ENCODE data around the gene KRTAP1-3.

KRTAP1-3 gene

DNA sequence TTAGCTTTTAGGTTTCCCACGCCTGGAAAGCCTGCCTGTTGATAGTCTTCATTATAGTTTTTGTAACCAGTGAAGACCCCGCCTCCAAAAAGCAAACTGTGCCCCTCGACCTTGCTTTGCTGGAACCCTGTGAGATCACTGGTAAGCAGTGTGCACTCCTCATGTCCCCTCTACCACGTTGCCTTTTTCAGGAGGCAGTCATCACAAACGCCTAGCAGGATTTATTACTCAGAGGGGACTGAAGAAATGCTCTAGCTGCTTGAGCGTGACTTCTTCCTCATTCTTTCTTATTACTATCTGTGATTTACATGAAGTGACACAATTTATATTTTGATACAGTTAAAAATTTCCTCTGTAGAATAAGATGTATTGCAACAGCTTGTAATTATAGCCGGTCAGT is 19.2 kb downstream of the KRTAP1-3 start:
- Histone ChIP-seq H4K20me1 (ENCODE audit: insufficient read depth) (no peaks in the 10 kb centered on the region), H3K27me3 (ENCODE audit: insufficient read depth, low read depth) (no peaks in the 10 kb centered on the region), H3K79me2 (ENCODE audit: insufficient read depth, low read depth) (no peaks in the 10 kb centered on the region), H3K9ac (no peak overlapping the region), H2AFZ (ENCODE audit: low read depth) (no peak overlapping the region), H3K4me3 (IDR thresholded peaks at IDR 0.05; ENCODE audit: insufficient read depth, low read depth, low read length) (no peak overlapping the region), H3K36me3 (ENCODE audit: insufficient read depth) (no peaks in the 10 kb centered on the region), H3K4me2 (no peak overlapping the region), H3K27ac (no peak overlapping the region), H3K4me1 (ENCODE audit: low read depth, poor library complexity, severe bottlenecking) (no peaks in the 10 kb centered on the region)
- TF ChIP-seq, protein P1, sequence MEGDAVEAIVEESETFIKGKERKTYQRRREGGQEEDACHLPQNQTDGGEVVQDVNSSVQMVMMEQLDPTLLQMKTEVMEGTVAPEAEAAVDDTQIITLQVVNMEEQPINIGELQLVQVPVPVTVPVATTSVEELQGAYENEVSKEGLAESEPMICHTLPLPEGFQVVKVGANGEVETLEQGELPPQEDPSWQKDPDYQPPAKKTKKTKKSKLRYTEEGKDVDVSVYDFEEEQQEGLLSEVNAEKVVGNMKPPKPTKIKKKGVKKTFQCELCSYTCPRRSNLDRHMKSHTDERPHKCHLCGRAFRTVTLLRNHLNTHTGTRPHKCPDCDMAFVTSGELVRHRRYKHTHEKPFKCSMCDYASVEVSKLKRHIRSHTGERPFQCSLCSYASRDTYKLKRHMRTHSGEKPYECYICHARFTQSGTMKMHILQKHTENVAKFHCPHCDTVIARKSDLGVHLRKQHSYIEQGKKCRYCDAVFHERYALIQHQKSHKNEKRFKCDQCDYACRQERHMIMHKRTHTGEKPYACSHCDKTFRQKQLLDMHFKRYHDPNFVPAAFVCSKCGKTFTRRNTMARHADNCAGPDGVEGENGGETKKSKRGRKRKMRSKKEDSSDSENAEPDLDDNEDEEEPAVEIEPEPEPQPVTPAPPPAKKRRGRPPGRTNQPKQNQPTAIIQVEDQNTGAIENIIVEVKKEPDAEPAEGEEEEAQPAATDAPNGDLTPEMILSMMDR (conservative IDR thresholded peaks at IDR 0.05; ENCODE audit: low read depth, low read length), result no peak

GRCh38 chr17:41013606-41014005 is 21.1 kb downstream of the KRTAP1-3 start:
- Histone ChIP-seq H3K79me2 (ENCODE audit: insufficient read depth, low read depth) (no peaks in the 10 kb centered on the region), H3K36me3 (ENCODE audit: insufficient read depth) (no peaks in the 10 kb centered on the region), H3K4me1 (ENCODE audit: low read depth, poor library complexity, severe bottlenecking) (no peaks in the 10 kb centered on the region), H3K4me2 (no peak overlapping the region), H4K20me1 (ENCODE audit: insufficient read depth) (no peaks in the 10 kb centered on the region), H2AFZ (ENCODE audit: low read depth) (no peak overlapping the region), H3K27ac (no peak overlapping the region), H3K27me3 (ENCODE audit: insufficient read depth, low read depth) (no peaks in the 10 kb centered on the region), H3K9ac (no peak overlapping the region), H3K4me3 (IDR thresholded peaks at IDR 0.05; ENCODE audit: insufficient read depth, low read depth, low read length) (no peak overlapping the region)
- TF ChIP-seq, protein P1 (conservative IDR thresholded peaks at IDR 0.05; ENCODE audit: low read depth, low read length), result no peak

DNA sequence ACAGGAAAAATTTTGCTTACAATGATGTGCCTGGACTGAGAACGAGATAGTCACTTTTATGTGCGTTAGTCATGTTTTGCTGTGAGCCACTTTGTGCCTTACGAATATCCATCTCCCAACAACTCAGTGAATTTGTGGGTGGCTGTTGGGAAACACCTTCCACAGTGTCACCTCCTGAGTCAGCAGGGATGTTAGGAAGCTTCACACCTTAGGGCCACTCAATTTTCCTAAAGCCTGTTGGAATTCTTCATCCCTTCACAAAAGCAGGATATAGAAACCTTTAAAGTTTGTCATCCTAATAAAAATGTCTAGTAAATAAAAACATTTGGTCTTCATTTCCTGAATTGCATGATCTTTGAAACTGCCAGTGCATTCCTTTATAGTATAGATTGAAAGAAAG is 21.5 kb downstream of the KRTAP1-3 start:
- Histone ChIP-seq H3K4me1 (ENCODE audit: low read depth, poor library complexity, severe bottlenecking) (no peaks in the 10 kb centered on the region), H3K4me3 (IDR thresholded peaks at IDR 0.05; ENCODE audit: insufficient read depth, low read depth, low read length) (no peak overlapping the region), H3K27me3 (ENCODE audit: insufficient read depth, low read depth) (no peaks in the 10 kb centered on the region), H3K27ac (no peak overlapping the region), H3K9ac (no peak overlapping the region), H3K4me2 (no peak overlapping the region), H2AFZ (ENCODE audit: low read depth) (no peak overlapping the region), H4K20me1 (ENCODE audit: insufficient read depth) (no peaks in the 10 kb centered on the region), H3K36me3 (ENCODE audit: insufficient read depth) (no peaks in the 10 kb centered on the region), H3K79me2 (ENCODE audit: insufficient read depth, low read depth) (no peaks in the 10 kb centered on the region)
- TF ChIP-seq, protein P1 (conservative IDR thresholded peaks at IDR 0.05; ENCODE audit: low read depth, low read length), result no peak

GRCh38 chr17:41012326-41013120 is 22.2 kb downstream of the KRTAP1-3 start:
- TF ChIP-seq, protein P1 (conservative IDR thresholded peaks at IDR 0.05; ENCODE audit: low read depth, low read length), result no peak
- no peaks in the 10 kb centered on the region for H3K79me2 ChIP-seq (ENCODE audit: insufficient read depth, low read depth)
- H2AFZ ChIP-seq (ENCODE audit: low read depth), result no peak overlapping the region
- H3K27ac ChIP-seq, result no peak overlapping the region
- no peak overlapping the region for H3K9ac ChIP-seq
- H3K4me2 ChIP-seq, result no peak overlapping the region
- no peaks in the 10 kb centered on the region for H3K4me1 ChIP-seq (ENCODE audit: low read depth, poor library complexity, severe bottlenecking)
- H3K27me3 ChIP-seq (ENCODE audit: insufficient read depth, low read depth), result no peaks in the 10 kb centered on the region
- H3K4me3 ChIP-seq (IDR thresholded peaks at IDR 0.05; ENCODE audit: insufficient read depth, low read depth, low read length), result no peak overlapping the region
- no peaks in the 10 kb centered on the region for H4K20me1 ChIP-seq (ENCODE audit: insufficient read depth)
- H3K36me3 ChIP-seq (ENCODE audit: insufficient read depth), result no peaks in the 10 kb centered on the region

Data from KMS-11 (cell line).